Coronary artery (tissue), 2 donors: ENCODE measurements around the gene PIGN.

Experiments
- DNase-seq: peaks from one replicate; pipeline ENCODE4 v3.0.0-alpha.2; 2017; ENCODE audit warnings: low spot score
- H3K27ac ChIP-seq, 2 donors: fragments of 200-600 bp; sonication (generic); one replicate each; pipeline ENCODE4 v1.5.1; 2016 to 2019
- H3K4me3 ChIP-seq: fragments of 200-600 bp; sonication (generic); 2 replicates; pipeline ENCODE4 v1.5.1; 2016; ENCODE audit warnings: mild to moderate bottlenecking, moderate library complexity
- TF ChIP-seq, protein P1 (sequence below): fragments of 200-600 bp; sonication (generic); IDR thresholded peaks from one replicate; pipeline ENCODE4 v1.5.1; 2019; ENCODE audit warnings: antibody characterized with exemption

PIGN gene

DNA sequence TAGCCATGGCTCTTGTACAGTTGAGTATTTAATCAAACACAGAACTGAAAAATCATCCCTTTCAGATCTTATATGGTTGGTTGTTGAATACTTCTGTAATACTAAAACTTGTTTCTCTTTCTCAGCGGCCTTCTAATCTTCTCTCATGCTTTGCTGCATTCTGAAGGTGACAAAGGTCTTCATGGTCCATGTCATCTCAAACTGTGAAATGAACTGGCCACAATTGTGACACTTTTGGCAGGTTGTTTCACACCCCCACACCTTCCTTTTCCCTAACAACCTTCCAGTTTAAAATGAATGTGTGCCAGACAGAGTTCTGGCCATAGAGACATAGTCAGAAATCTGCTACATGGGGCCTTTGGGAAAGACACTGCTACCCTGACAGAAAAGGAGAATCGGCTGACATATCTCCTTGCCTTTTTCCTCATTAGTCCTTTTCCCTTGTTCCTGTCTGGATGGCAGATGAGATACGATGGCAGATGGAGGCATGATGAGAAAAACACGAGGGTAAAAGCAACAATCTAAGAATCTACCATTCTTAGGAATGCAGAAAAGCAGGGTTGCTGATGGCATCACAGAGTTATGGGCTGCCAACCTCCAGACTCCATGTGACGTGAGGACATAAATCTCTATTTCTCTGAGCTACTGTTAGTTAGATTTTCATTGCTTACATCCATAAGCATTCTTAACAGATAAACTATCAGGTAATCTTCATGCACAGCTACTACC is 106.5 kb downstream of the PIGN start:
- Histone ChIP-seq H3K27ac (no peak overlapping the region), H3K4me3 (no peak overlapping the region)
- no peak for DNase-seq
- TF ChIP-seq, protein P1, sequence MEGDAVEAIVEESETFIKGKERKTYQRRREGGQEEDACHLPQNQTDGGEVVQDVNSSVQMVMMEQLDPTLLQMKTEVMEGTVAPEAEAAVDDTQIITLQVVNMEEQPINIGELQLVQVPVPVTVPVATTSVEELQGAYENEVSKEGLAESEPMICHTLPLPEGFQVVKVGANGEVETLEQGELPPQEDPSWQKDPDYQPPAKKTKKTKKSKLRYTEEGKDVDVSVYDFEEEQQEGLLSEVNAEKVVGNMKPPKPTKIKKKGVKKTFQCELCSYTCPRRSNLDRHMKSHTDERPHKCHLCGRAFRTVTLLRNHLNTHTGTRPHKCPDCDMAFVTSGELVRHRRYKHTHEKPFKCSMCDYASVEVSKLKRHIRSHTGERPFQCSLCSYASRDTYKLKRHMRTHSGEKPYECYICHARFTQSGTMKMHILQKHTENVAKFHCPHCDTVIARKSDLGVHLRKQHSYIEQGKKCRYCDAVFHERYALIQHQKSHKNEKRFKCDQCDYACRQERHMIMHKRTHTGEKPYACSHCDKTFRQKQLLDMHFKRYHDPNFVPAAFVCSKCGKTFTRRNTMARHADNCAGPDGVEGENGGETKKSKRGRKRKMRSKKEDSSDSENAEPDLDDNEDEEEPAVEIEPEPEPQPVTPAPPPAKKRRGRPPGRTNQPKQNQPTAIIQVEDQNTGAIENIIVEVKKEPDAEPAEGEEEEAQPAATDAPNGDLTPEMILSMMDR: no peak

DNA sequence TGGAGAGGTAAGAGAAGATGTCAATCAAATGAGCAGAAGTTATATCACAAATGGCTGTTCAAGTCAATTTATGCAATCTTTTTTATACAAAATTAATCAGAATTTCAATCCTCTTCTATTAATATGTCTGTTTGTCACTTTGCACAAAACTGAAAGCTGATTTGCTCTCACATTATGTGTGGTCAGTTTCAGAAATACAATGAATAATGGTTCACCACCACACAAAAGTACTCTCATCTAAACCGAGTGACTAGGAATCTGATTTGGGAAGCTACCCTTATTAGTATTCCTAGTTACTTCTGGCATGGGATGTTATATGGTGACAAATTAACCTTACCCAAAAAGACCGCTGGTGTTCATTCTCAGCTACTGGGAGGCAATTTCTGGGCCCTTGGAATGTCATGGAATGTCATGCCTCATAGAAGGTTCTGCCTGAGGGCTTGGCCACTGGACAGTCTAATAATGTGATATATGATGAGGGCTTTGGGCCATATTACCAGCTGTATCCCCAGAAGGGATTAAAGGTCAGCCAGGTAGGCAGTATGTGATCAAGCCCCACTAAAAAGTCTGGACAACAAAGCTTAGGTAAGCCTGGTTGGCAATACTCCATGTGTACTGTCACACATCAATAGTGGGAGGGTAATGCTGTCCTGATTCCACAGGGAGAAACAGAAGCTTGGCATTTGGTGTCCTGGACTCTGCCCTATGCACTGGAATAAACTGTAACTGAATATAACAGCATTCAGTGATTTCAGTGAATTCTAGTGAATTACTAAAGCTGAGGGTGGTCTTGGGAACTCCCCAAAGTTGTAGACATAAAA is 113.2 kb downstream of the PIGN start:
- DNase-seq: no peak
- TF ChIP-seq, protein P1: no peak
- Histone ChIP-seq H3K4me3 (no peak overlapping the region), H3K27ac (no peak overlapping the region)

DNA sequence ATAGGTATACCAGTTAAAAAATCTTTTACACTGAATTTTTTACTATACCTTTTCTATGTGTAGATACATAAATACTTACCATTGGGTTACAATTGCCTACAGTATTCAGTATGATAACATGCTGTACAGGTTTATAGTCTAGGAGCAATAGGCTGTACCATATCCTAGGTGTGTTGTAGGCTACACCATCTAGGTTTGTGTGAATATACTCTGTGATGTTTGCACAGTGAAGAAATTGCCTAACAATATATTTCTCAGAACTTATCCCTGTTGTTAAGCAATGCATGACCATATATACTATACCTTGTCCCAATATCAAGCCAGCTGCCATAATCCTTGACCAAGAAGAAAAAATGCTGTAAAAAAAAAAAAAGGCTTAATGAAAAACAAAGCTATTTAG is 114.5 kb downstream of the PIGN start:
- TF ChIP-seq, protein P1: no peak
- no peak for DNase-seq
- Histone ChIP-seq H3K27ac (no peak overlapping the region), H3K4me3 (no peak overlapping the region)

DNA sequence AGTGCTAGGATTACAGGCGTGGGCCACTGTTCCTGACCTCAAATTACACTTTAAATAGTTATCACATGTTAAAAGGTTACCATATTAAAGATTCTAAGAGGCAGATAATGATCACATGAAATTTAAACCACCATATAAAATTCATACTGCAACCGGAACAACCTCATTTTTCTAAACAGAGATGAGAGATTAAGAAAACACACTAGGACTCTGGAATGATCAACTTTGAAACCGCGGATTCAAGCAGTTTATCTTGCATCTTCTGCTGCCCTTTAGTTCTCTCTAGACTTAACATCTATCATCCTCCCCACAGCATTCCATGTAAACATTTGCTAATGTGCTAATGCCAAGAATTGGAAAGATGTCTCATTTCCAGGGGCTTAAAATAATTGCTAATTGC is 115.8 kb downstream of the PIGN start:
- Histone ChIP-seq H3K27ac (no peak overlapping the region), H3K4me3 (no peak overlapping the region)
- TF ChIP-seq, protein P1: no peak
- no peak for DNase-seq

DNA sequence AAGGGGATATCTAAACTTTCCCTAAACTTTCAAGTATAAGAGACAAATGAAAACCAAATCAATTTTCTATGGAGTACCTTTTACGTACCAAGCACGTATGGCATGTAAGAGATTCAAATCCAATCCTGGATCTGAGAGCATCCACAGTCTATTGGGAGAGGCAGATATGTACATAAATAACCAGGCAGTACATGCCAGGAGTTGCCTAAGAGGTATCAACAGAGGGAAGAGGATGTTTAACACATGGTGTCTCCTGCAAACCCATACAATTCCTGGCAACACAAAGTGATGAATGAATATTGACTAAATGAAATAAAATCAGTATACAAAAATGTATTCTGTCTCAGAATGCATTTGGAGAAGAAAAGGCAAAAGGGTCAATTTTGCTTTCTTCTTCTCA is 116.6 kb downstream of the PIGN start:
- Histone ChIP-seq H3K4me3 (no peak overlapping the region), H3K27ac (no peak overlapping the region)
- TF ChIP-seq, protein P1: no peak
- no peak for DNase-seq

DNA sequence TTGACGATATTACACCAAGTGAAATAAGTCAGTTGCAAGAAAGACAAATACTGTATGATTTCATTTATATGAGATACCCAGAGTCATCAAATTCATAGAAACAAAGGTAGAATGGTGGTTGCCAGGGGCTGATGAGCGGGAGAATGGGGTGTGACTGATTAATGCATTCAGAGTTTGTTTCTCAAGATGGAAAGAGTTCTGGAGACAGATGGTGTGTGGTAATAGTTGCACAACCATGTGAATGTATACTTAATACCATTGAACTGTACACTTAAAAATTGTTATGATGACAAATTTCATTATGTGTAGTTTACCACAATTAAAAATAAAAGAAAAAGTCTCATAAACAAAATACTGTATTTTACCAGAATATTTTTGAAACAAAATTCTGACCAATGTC is 117.3 kb downstream of the PIGN start:
- TF ChIP-seq, protein P1: no peak
- no peak for DNase-seq
- Histone ChIP-seq H3K27ac (no peak overlapping the region), H3K4me3 (no peak overlapping the region)
